Daoy (cell line): Measurements from ENCODE around the gene ERC2. TPM values are rescaled to one million over a fixed set of nuclear protein-coding genes. Genes with fewer than 3 reads are reported as not detected.

ENCODE experiments used
- DNase-seq: peaks from one replicate; pipeline ENCODE4 v3.0.0-alpha.2; 2015; ENCODE audit warnings: low read depth
- total RNA-seq: library from RNA; depleted of rRNA; stranded (reverse); fragments of >200 nt; shearing (Covaris generic); gene quantifications from 2 replicates; pipeline ENCODE4 v1.2.3, GENCODE V29; 2014

The ERC2 gene
- total RNA-seq, 1 experiment from 2014 or later, result 1.7 TPM

GRCh38 chr3:55646121-55646520 lies 822.1 kb downstream of the ERC2 start:
- DNase-seq, result no peak

GRCh38 chr3:55645422-55645821 lies 822.8 kb downstream of the ERC2 start:
- DNase-seq, result no peak

- no peak for DNase-seq
Observed at GRCh38 chr3:55643283-55643682, 825.0 kb downstream of the ERC2 start.

- no peak for DNase-seq
Observed at GRCh38 chr3:55641964-55642363, 826.3 kb downstream of the ERC2 start.

GRCh38 chr3:55639896-55640765 lies 828.1 kb downstream of the ERC2 start:
- no peak for DNase-seq

- no peak for DNase-seq
Observed at GRCh38 chr3:55639143-55639542, 829.1 kb downstream of the ERC2 start.

- DNase-seq, result no peak
Observed at GRCh38 chr3:55637906-55638638, 830.2 kb downstream of the ERC2 start.

- DNase-seq, result no peak
Observed at GRCh38 chr3:55636300-55637195, 831.7 kb downstream of the ERC2 start.

- DNase-seq, result no peak
Observed at GRCh38 chr3:55634345-55634744, 833.9 kb downstream of the ERC2 start.

GRCh38 chr3:55633333-55633732 lies 834.9 kb downstream of the ERC2 start:
- DNase-seq, result no peak

GRCh38 chr3:55631766-55632331 lies 836.4 kb downstream of the ERC2 start:
- DNase-seq, result no peak

GRCh38 chr3:55630921-55631299 lies 837.4 kb downstream of the ERC2 start:
- DNase-seq, result no peak

- no peak for DNase-seq
Observed at GRCh38 chr3:55630280-55630920, 837.9 kb downstream of the ERC2 start.

GRCh38 chr3:55629432-55629831 lies 838.8 kb downstream of the ERC2 start:
- DNase-seq, result peak; percentile 33

GRCh38 chr3:55626279-55626665 lies 842.0 kb downstream of the ERC2 start:
- no peak for DNase-seq

- DNase-seq, result peak; percentile 86
Observed at GRCh38 chr3:55624238-55624637, 844.0 kb downstream of the ERC2 start.

GRCh38 chr3:55623786-55624185 lies 844.5 kb downstream of the ERC2 start:
- no peak for DNase-seq

GRCh38 chr3:55622733-55623132 lies 845.5 kb downstream of the ERC2 start:
- no peak for DNase-seq

- DNase-seq, result peak; percentile 58
Observed at GRCh38 chr3:55622116-55622515, 846.2 kb downstream of the ERC2 start.

GRCh38 chr3:55621648-55622047 lies 846.6 kb downstream of the ERC2 start:
- DNase-seq, result no peak

- no peak for DNase-seq
Observed at GRCh38 chr3:55621026-55621422, 847.2 kb downstream of the ERC2 start.
